CD14-positive monocyte (primary cell): ENCODE data around the gene LRPPRC. TPM values are rescaled to one million over a fixed set of nuclear protein-coding genes. Genes with fewer than 3 reads are reported as not detected.

ENCODE experiments used
- DNase-seq, 3 donors: peaks; one replicate each; pipeline ENCODE4 v3.0.0-alpha.2; 2011 to 2022
- H2AFZ ChIP-seq: 2 replicates; pipeline ENCODE4 v1.6.0; 2012; ENCODE audit warnings: mild to moderate bottlenecking, low read depth, low read length, inconsistent platforms; ENCODE audit not compliant: insufficient read depth, poor library complexity, severe bottlenecking
- H3K27ac ChIP-seq, 2 donors: 1 replicate in 1 of 2; 2 replicates in 1 of 2; pipeline ENCODE4 v1.5.1; 2012 to 2013; ENCODE audit warnings: low read length in 2 of 2, control low read depth in 1 of 2, inconsistent platforms in 1 of 2, low read depth in 1 of 2, mild to moderate bottlenecking in 1 of 2
- H3K27me3 ChIP-seq, 2 donors: one replicate each; pipeline versions ENCODE4 v1.6.0 to v1.6.1; 2011 to 2013; ENCODE audit warnings: low read length in 2 of 2; ENCODE audit not compliant: control insufficient read depth in 2 of 2, insufficient read depth in 2 of 2
- H3K36me3 ChIP-seq, 2 donors: replicated peaks in 1 of 2; 1 replicate in 1 of 2; 2 replicates in 1 of 2; pipeline versions ENCODE4 v1.5.1 to v1.6.1; 2012 to 2013; ENCODE audit warnings: low read length in 2 of 2, control low read depth in 1 of 2, inconsistent platforms in 1 of 2, mild to moderate bottlenecking in 1 of 2; ENCODE audit not compliant: insufficient read depth in 2 of 2, control insufficient read depth in 1 of 2
- H3K4me1 ChIP-seq, 2 donors: 1 replicate in 1 of 2; 2 replicates in 1 of 2; pipeline versions ENCODE4 v1.5.1 to v1.6.1; 2012 to 2013; ENCODE audit warnings: low read length in 2 of 2, control low read depth in 1 of 2, inconsistent platforms in 1 of 2, mild to moderate bottlenecking in 1 of 2, moderate library complexity in 1 of 2; ENCODE audit not compliant: insufficient read depth in 2 of 2, control insufficient read depth in 1 of 2
- H3K4me2 ChIP-seq: replicated peaks from 2 replicates; pipeline ENCODE3; 2012; ENCODE audit warnings: low read length, moderate library complexity, mild to moderate bottlenecking; ENCODE audit not compliant: poor library complexity, severe bottlenecking; ENCODE audit errors: extremely low read depth
- H3K4me3 ChIP-seq, 3 experiments: fragments of 200-600 bp in 1 of 3; sonication (generic) in 1 of 3; replicated peaks in 1 of 3; 1 replicate in 2 of 3; 2 replicates in 1 of 3; pipeline ENCODE4 v1.5.1; 2011 to 2013; ENCODE audit warnings: low read length in 3 of 3, mild to moderate bottlenecking in 3 of 3, control low read depth in 2 of 3, low read depth in 2 of 3, inconsistent platforms in 1 of 3, moderate library complexity in 1 of 3
- H3K79me2 ChIP-seq: 2 replicates; pipeline ENCODE4 v1.6.0; 2012; ENCODE audit warnings: mild to moderate bottlenecking, control low read depth, inconsistent platforms, low read length, moderate library complexity; ENCODE audit not compliant: insufficient read depth
- H3K9ac ChIP-seq: 2 replicates; pipeline ENCODE4 v1.6.0; 2017; ENCODE audit warnings: low read length, mild to moderate bottlenecking; ENCODE audit not compliant: insufficient read depth, poor library complexity, severe bottlenecking
- H3K9me3 ChIP-seq, 2 donors: replicated peaks in 1 of 2; 1 replicate in 1 of 2; 2 replicates in 1 of 2; pipeline versions ENCODE4 v1.5.1 to v1.6.1; 2012 to 2013; ENCODE audit warnings: low read length in 2 of 2, control low read depth in 1 of 2; ENCODE audit not compliant: control insufficient read depth in 1 of 2, insufficient read depth in 1 of 2
- H4K20me1 ChIP-seq: 2 replicates; pipeline ENCODE4 v1.6.0; 2012; ENCODE audit warnings: mild to moderate bottlenecking, low read length, control low read depth, moderate library complexity; ENCODE audit not compliant: insufficient read depth
- H3K27ac Mint-ChIP-seq, 7 donors: one replicate each; pipeline ENCODE4 v1.8.0; 2020; ENCODE audit warnings: mild to moderate bottlenecking in 7 of 7, mixed read lengths in 7 of 7, moderate library complexity in 6 of 7, inconsistent platforms in 2 of 7
- H3K27me3 Mint-ChIP-seq, 3 donors: one replicate each; pipeline ENCODE4 v1.8.0; 2021 to 2022; ENCODE audit warnings: low read depth in 3 of 3, mild to moderate bottlenecking in 3 of 3, mixed read lengths in 3 of 3, moderate library complexity in 3 of 3, inconsistent platforms in 1 of 3
- H3K36me3 Mint-ChIP-seq, 2 donors: one replicate each; pipeline ENCODE4 v1.8.0; 2020; ENCODE audit warnings: mixed read lengths in 2 of 2, inconsistent platforms in 1 of 2, mild to moderate bottlenecking in 1 of 2
- H3K4me1 Mint-ChIP-seq: one replicate; pipeline ENCODE4 v1.8.0; 2020; ENCODE audit warnings: mild to moderate bottlenecking, mixed read lengths
- H3K4me3 Mint-ChIP-seq, 2 donors: one replicate each; pipeline ENCODE4 v1.8.0; 2020; ENCODE audit warnings: mild to moderate bottlenecking in 2 of 2, mixed read lengths in 2 of 2, moderate library complexity in 1 of 2
- H3K9me3 Mint-ChIP-seq, 7 donors: one replicate each; pipeline ENCODE4 v1.8.0; 2020 to 2022; ENCODE audit warnings: mixed read lengths in 7 of 7, mild to moderate bottlenecking in 6 of 7, moderate library complexity in 6 of 7, inconsistent platforms in 2 of 7
- WGBS: methylation state at CpG from one replicate; pipeline ENCODE4 v1.1.5; 2013; ENCODE audit warnings: missing lambda C conversion rate; ENCODE audit not compliant: insufficient coverage; 5-methylcytosine and 5-hydroxymethylcytosine counted together
- intact Hi-C, 2 donors: fragments of 100-400 bp; cut with micrococcal nuclease; formaldehyde crosslinking; loops; one replicate each; pipeline versions ENCODE4 v1.15.0 to v1.15.1; 2023
- polyA plus RNA-seq, 3 donors: library from polyadenylated mRNA; depleted of rRNA in 1 of 3; unstranded in 2 of 3; stranded (reverse) in 1 of 3; fragments of 300-500 nt in 2 of 3; fragments of >200 nt in 1 of 3; fragmentation: Illumina TruSeq in 2 of 3; gene quantifications; 1 replicate in 2 of 3; 2 replicates in 1 of 3; pipeline ENCODE4 v1.2.3, GENCODE V29; 2012 to 2021
- TF ChIP-seq, protein P1 (sequence below): fragments of 200-600 bp; IDR thresholded peaks from one replicate; pipeline ENCODE4 v1.8.0; 2022; ENCODE audit warnings: antibody characterized with exemption, mild to moderate bottlenecking

Gene LRPPRC
- polyA plus RNA-seq, 3 donors, result 15.5 to 25.0 (median 24.8) TPM

DNA sequence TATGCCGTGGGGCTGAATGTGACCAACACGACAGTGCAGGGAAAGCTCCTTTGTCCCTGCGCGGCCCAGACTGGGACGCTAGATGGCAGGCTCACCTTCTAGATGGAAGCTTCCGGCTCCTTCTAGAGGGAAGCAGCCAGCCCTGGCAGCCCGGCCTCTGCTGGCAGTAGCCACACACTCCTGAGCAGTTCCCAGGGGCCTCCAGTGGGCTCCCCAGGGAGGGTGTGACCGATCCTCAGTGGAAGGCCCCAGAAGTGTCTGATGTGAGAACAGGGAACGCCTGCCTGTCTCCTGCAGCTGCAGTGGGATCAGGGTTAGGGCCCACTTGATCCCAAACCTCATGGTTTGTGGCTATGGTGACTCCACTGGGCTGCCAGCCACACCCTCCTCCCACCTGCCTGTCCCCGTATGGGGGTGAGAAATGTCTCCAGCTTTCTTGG, 48.5 kb upstream of the LRPPRC start:
- Histone ChIP-seq H3K4me3 (no peak overlapping the region), H3K4me2 (no peak overlapping the region), H3K79me2 (no peaks in the 10 kb centered on the region), H3K9ac (no peak overlapping the region), H3K36me3 (no peaks in the 10 kb centered on the region), H3K4me1 (no peaks in the 10 kb centered on the region), H4K20me1 (no peaks in the 10 kb centered on the region), H2AFZ (peak overlapping the region; percentile 35), H3K27ac (no peak overlapping the region), H3K27me3 (no peaks in the 10 kb centered on the region), H3K9me3 (no peaks in the 10 kb centered on the region)
- Mint-ChIP-seq H3K4me1 (peaks cover 2% of the 10 kb centered on the region), H3K27me3 (peaks cover 7 to 11% (median 9%) of the 10 kb centered on the region in 3 donors), H3K27ac (no peak overlapping the region), H3K36me3 (no peaks in the 10 kb centered on the region), H3K4me3 (no peak overlapping the region), H3K9me3 (peaks cover 0 to 2% (median 0%) of the 10 kb centered on the region in 7 donors)
- TF ChIP-seq, protein P1, sequence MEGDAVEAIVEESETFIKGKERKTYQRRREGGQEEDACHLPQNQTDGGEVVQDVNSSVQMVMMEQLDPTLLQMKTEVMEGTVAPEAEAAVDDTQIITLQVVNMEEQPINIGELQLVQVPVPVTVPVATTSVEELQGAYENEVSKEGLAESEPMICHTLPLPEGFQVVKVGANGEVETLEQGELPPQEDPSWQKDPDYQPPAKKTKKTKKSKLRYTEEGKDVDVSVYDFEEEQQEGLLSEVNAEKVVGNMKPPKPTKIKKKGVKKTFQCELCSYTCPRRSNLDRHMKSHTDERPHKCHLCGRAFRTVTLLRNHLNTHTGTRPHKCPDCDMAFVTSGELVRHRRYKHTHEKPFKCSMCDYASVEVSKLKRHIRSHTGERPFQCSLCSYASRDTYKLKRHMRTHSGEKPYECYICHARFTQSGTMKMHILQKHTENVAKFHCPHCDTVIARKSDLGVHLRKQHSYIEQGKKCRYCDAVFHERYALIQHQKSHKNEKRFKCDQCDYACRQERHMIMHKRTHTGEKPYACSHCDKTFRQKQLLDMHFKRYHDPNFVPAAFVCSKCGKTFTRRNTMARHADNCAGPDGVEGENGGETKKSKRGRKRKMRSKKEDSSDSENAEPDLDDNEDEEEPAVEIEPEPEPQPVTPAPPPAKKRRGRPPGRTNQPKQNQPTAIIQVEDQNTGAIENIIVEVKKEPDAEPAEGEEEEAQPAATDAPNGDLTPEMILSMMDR, result peak; percentile 83
- WGBS, result 7% methylated on average over 9 of the region's 10 CpGs
- peak; percentile 54 to 74 (median 69) for DNase-seq
- intact Hi-C loops, result loop anchor here in 1 of 2 donors (2.0 kb wide), 1 partner anchor 910 kb away; no protein-coding TSS in a partner anchor

DNA sequence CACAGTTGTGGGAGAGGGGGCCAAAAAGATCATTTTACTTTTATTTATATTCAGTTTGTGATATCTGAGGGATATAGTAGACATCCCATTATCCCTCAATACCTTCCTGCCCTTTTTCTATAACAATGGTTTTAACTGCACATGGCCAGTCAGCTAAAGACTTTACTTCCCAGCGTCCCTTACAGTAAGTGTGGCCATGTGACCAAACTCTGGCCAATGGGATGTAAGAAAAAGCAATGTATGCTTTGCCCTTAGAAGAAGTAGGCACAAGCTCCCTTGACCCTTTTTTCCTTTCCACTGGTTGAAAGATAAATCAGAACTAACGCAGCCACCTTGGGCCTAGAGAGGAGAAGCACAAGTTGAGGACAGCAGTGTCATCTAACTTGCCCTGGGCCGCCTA, 44.6 kb upstream of the LRPPRC start:
- H3K79me2 ChIP-seq, result no peaks in the 10 kb centered on the region
- no peak overlapping the region for H3K4me3 Mint-ChIP-seq
- no peaks in the 10 kb centered on the region for H3K36me3 ChIP-seq
- H3K9ac ChIP-seq, result no peak overlapping the region
- no peak overlapping the region for H3K4me3 ChIP-seq
- H3K36me3 Mint-ChIP-seq, result no peaks in the 10 kb centered on the region
- H3K27ac Mint-ChIP-seq, result no peak overlapping the region
- H3K27ac ChIP-seq, result no peak overlapping the region
- intact Hi-C loops, result no loop called here
- no peak overlapping the region for H2AFZ ChIP-seq
- H3K27me3 Mint-ChIP-seq, result peaks cover 4 to 11% (median 6%) of the 10 kb centered on the region in 3 donors
- TF ChIP-seq, protein P1, result no peak
- H4K20me1 ChIP-seq, result no peaks in the 10 kb centered on the region
- no peak overlapping the region for H3K4me2 ChIP-seq
- peaks cover 0 to 2% (median 0%) of the 10 kb centered on the region in 7 donors for H3K9me3 Mint-ChIP-seq
- no peaks in the 10 kb centered on the region for H3K9me3 ChIP-seq
- peaks cover 2% of the 10 kb centered on the region for H3K4me1 Mint-ChIP-seq
- no peak for DNase-seq
- no peaks in the 10 kb centered on the region for H3K27me3 ChIP-seq
- H3K4me1 ChIP-seq, result no peaks in the 10 kb centered on the region
- WGBS, result no CpG with 5 or more reads among the region's 3 CpGs
